ENCODE measurements around the gene CXCL17.

CXCL17 gene

DNA sequence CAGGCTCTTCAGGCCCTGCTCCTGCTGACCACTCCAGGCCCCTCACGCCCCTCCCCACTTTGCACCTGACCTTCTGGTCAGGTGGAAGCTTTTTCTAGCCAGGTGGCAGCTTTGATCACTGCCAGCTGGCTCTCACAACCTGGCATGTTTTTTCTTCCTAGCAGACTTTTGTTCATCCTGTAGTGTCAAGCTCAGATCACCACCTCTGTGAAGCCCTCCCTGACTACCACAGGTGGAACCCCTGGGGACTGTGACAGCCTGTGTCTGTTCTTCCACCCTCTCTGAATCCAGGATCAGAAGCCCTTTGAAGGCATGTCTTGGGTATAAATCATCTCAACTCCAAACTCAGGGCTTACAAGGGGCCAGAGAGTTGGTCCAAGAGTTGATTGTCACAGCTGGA is 42.3 kb downstream of the CXCL17 start:
- POLR2A ChIA-PET, result no interaction called here
- CTCF ChIA-PET, result interaction anchor here (0.6 to 3.7 kb wide), 26 partner anchors 9 to 292 kb away, joined by 3 to 29 read pairs (median 3); partner anchors contain the start of gene CNFN
- TF ChIP-seq, protein P1, sequence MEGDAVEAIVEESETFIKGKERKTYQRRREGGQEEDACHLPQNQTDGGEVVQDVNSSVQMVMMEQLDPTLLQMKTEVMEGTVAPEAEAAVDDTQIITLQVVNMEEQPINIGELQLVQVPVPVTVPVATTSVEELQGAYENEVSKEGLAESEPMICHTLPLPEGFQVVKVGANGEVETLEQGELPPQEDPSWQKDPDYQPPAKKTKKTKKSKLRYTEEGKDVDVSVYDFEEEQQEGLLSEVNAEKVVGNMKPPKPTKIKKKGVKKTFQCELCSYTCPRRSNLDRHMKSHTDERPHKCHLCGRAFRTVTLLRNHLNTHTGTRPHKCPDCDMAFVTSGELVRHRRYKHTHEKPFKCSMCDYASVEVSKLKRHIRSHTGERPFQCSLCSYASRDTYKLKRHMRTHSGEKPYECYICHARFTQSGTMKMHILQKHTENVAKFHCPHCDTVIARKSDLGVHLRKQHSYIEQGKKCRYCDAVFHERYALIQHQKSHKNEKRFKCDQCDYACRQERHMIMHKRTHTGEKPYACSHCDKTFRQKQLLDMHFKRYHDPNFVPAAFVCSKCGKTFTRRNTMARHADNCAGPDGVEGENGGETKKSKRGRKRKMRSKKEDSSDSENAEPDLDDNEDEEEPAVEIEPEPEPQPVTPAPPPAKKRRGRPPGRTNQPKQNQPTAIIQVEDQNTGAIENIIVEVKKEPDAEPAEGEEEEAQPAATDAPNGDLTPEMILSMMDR (IDR thresholded peaks at IDR 0.05; ENCODE audit: control extremely low read depth, extremely low read depth, low read depth, missing control alignments), result no peak
- no peak for DNase-seq (ENCODE audit: extremely low spot score)

DNA sequence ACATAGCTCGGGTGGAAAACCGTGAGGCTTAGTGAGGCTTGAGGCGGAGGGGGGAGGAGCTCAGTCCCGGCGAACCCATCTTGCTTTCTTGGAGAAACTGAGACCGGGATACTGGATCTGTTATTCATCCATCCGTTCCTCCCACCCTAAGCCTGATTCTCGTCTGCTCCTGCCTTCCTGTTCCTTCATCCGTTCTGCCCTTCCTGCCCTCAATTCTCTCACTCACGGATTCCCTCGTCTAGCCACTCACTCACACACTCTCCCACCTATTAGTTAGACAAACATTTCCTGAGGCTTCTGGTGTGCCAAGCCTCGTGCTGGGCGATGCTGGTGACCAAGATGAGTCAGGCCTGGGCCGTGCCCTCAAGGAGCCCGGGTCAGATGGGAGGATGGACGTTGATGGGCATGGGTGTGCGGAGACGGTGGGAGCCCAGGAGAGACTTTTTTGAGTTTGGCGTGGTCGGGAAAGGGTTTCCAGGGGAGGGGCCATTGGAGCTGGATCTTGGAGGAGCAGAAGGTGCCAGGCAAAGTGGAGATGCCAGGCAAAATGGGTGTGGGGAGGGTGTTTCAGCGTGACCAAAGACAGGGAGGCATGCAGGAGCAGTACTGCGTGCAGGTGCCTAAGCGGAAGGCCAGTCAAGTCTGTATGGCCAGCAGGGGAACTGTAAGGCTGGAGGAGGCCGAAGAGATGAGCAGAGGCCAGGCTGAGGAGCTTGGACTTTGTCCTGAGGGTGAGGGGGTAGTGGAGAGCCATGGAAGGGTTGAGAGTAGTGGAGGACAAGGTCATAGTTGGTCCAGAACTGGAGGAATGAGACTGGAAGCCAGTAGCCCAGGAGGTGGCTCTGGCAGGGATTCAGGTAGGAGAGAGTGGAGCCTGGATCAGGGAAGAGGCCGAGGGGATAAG is 45.2 kb downstream of the CXCL17 start:
- CTCF ChIA-PET, result interaction anchor here (1.0 to 2.9 kb wide), 10 partner anchors 9 to 289 kb away, joined by 3 to 13 read pairs (median 7); no protein-coding TSS in a partner anchor
- TF ChIP-seq, protein P1 (IDR thresholded peaks at IDR 0.05; ENCODE audit: control extremely low read depth, extremely low read depth, low read depth, missing control alignments), result no peak
- no peak for DNase-seq (ENCODE audit: extremely low spot score)
- POLR2A ChIA-PET, result interaction anchor here (0.5 to 1.4 kb wide), 2 partner anchors 26 to 99 kb away, joined by 3 to 5 read pairs; no protein-coding TSS in a partner anchor

DNA sequence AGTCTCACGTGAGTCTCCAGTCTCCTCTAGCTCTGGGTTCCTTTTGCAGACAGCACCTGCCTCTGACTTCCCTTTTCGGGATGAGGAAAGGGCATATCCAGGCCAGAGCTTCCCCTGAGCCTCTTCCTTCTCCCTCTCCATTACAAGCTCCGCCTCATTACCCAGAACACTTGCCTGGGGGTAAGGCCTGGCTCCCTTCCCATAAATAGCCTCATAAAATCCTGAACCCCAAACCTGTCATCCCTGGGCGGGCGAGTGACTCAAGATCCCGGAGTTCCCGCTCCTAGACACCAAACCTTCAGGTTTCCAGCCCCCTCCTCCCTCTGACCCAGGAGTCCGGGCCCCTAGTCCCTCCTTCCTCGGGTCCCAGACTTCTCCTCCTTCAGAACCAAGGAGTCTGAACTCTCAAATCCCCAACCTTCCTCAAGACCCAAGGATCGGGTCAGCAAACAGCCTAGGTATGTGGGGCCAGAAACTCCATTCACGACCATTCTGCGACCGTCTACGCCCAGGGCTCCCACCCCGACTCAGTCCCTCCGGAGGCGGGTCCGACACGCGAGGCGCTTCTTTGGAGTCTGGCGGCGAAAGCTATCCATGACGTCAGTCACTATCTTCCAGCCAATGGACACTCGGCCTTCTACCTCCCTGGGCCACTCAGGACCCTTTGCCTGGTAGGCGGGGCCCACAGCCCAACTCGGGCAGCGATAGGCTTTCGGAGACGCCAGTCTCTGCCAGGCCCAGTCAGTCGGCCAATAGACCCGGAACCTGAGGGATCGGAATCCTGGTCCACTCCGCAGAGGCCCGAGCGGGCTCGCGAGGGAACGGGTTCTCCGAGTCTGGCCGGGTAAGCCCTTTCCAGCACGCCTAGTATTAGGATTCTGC is 46.1 kb downstream of the CXCL17 start:
- ChIA-PET CTCF (interaction anchor here (1.0 to 2.9 kb wide), 9 partner anchors 8 to 288 kb away, joined by 3 to 13 read pairs (median 6); no protein-coding TSS in a partner anchor), POLR2A (interaction anchor here (0.5 to 1.4 kb wide), 4 partner anchors 27 to 312 kb away, joined by 3 to 6 read pairs (median 4); no protein-coding TSS in a partner anchor)
- TF ChIP-seq, protein P1 (IDR thresholded peaks at IDR 0.05; ENCODE audit: control extremely low read depth, extremely low read depth, low read depth, missing control alignments), result no peak
- DNase-seq (ENCODE audit: extremely low spot score), result peak; percentile 100

DNA sequence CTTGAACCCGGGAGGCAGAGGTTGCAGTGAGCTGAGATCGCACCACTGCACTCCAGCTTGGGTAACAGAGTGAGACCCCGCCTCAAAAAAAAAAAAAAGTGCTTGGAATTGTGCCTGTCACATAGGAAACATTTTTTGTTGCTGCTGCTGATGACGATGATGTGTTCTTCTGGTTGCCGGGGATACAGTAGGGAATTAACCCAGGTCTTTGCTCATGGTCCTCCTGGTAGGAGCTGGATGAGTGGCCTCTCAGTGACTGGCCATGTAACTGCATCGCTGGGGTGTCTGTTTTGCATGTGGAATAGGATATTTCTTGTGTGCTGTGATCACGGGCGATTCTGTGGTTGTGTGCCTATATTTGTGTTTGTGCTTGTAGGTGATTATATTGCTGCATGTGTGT is 48.0 kb downstream of the CXCL17 start:
- POLR2A ChIA-PET, result interaction anchor here (0.7 kb wide), 1 partner anchor 28 kb away, joined by 3 read pairs; no protein-coding TSS in a partner anchor
- DNase-seq (ENCODE audit: extremely low spot score), result no peak

DNA sequence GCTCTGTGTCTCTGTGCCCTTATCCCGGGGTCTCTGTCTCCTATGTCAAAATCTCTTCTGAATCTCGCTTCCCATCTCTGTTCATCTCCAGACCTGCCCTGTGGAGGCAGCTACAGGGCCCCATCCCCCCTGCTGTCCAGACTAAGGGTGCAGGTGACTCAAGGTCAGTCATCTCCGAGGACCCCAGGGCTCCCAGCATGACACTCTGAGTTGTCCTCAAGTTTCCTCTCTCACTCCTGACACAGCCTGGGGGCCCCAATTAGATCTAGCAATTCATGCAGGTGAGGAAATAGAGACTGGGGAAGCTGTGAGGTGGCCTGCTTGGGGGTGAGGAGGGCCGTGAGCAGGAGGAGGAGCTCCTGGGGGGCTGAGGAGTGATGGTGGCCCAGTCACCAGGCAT is 50.6 kb downstream of the CXCL17 start:
- ChIA-PET POLR2A (no interaction called here), CTCF (interaction anchor here (1.4 kb wide), 1 partner anchor 8 kb away, joined by 3 read pairs; no protein-coding TSS in a partner anchor)
- TF ChIP-seq, protein P1 (IDR thresholded peaks at IDR 0.05; ENCODE audit: control extremely low read depth, extremely low read depth, low read depth, missing control alignments), result no peak
- DNase-seq (ENCODE audit: extremely low spot score), result no peak

More for the DNA sequence above, 48.0 kb downstream of the CXCL17 start:
- CTCF ChIA-PET, result interaction anchor here (2.9 kb wide), 1 partner anchor 286 kb away, joined by 11 read pairs; no protein-coding TSS in a partner anchor
- TF ChIP-seq, protein P1 (IDR thresholded peaks at IDR 0.05; ENCODE audit: control extremely low read depth, extremely low read depth, low read depth, missing control alignments), result no peak

DNA sequence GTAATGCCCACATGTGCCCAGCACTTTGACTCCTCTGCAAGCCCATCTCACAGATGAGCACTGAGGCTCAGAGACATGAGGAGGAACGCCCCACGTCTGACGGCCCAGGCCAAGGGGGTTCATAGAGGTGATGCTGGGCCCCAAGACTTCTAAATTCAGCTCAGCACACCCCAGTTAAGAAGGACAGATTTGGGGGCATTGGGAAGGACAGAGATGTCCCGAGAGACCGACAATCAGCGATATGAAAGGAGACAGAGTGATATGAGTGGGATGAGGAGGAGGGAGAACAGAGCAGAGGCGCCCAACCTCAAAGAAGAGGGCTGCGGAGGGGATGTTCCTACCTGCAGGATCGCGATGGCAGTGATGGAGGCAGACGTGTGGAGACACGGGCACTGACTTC is 52.8 kb downstream of the CXCL17 start, which contains the start of gene CNFN:
TSS of gene CNFN (minus strand) at position 399 of the 400 bp plus-strand sequence. CDS start 1,260 bp downstream, outside the sequence.
- CTCF ChIA-PET, result interaction anchor here (0.8 kb wide), 1 partner anchor 11 kb away, joined by 4 read pairs; no protein-coding TSS in a partner anchor
- POLR2A ChIA-PET, result no interaction called here
- TF ChIP-seq, protein P1 (IDR thresholded peaks at IDR 0.05; ENCODE audit: control extremely low read depth, extremely low read depth, low read depth, missing control alignments), result no peak
- no peak for DNase-seq (ENCODE audit: extremely low spot score)

All from GM10248 (cell line).